ENCODE data around the gene TOLLIP.

The TOLLIP gene

GRCh38 chr11:1240771-1241170, 68.7 kb downstream of the TOLLIP start:
- no peak for DNase-seq

- no peak for DNase-seq
Observed at GRCh38 chr11:1239596-1240205, 69.7 kb downstream of the TOLLIP start.

GRCh38 chr11:1238767-1239595, 70.5 kb downstream of the TOLLIP start:
- DNase-seq, result no peak

GRCh38 chr11:1237851-1238250, 71.6 kb downstream of the TOLLIP start:
- DNase-seq, result no peak

- no peak for DNase-seq
Observed at GRCh38 chr11:1237128-1237580, 72.3 kb downstream of the TOLLIP start.

- DNase-seq, result no peak
Observed at GRCh38 chr11:1236316-1237127, 72.9 kb downstream of the TOLLIP start.

GRCh38 chr11:1235901-1236315, 73.5 kb downstream of the TOLLIP start:
- no peak for DNase-seq

GRCh38 chr11:1235306-1235900, 74.0 kb downstream of the TOLLIP start:
- no peak for DNase-seq

GRCh38 chr11:1234771-1235305, 74.6 kb downstream of the TOLLIP start:
- peak; percentile 17 for DNase-seq

GRCh38 chr11:1234054-1234720, 75.2 kb downstream of the TOLLIP start:
- DNase-seq, result peak; percentile 22

- peak; percentile 23 for DNase-seq
Observed at GRCh38 chr11:1233351-1234053, 75.9 kb downstream of the TOLLIP start.

GRCh38 chr11:1232883-1233321, 76.5 kb downstream of the TOLLIP start:
- DNase-seq, result peak; percentile 26

GRCh38 chr11:1232021-1232882, 77.2 kb downstream of the TOLLIP start:
- DNase-seq, result peak; percentile 25

GRCh38 chr11:1231396-1232020, 77.9 kb downstream of the TOLLIP start:
- peak; percentile 17 for DNase-seq

- peak; percentile 28 for DNase-seq
Observed at GRCh38 chr11:1230456-1231395, 78.7 kb downstream of the TOLLIP start.

GRCh38 chr11:1230121-1230455, 79.3 kb downstream of the TOLLIP start:
- DNase-seq, result no peak

GRCh38 chr11:1229471-1230120, 79.8 kb downstream of the TOLLIP start:
- DNase-seq, result peak; percentile 25

GRCh38 chr11:1228921-1229451, 80.4 kb downstream of the TOLLIP start:
- DNase-seq, result peak; percentile 27

All from activated CD4-positive, CD25-positive, alpha-beta regulatory T cell treated with anti-CD3 and anti-CD28 coated beads, Interleukin-2, amount 50 U/mL, for 72 hours (primary cell).